Body of pancreas (tissue), 4 donors: ENCODE measurements around the gene FAM229A. TPM values are rescaled to one million over a fixed set of nuclear protein-coding genes. Genes with fewer than 3 reads are reported as not detected.
A peak's percentile ranks its signal among the peaks of the same experiment; 100 is the strongest.
"Not testable (repeated sequence)": the region's sequence is repeated elsewhere in the genome, so short reads cannot be mapped to it uniquely, and the experiment has no call there.

ENCODE experiments used
- ATAC-seq: fragments of 150-250 bp; one replicate; pipeline ENCODE4 v1.9.1; 2016
- DNase-seq, 4 donors: peaks; one replicate each; pipeline ENCODE4 v3.0.0-alpha.2; 2019
- H3K27ac ChIP-seq, 4 donors: fragments of 200-600 bp; sonication (generic); 1 replicate in 3 of 4; 2 replicates in 1 of 4; pipeline versions ENCODE4 v1.5.1 to v1.6.1; 2016 to 2019; ENCODE audit warnings: mild to moderate bottlenecking in 1 of 4, mixed read lengths in 1 of 4, moderate library complexity in 1 of 4
- H3K27me3 ChIP-seq, 2 donors: fragments of 200-600 bp; sonication (generic); one replicate each; pipeline ENCODE4 v1.6.0; 2016; ENCODE audit warnings: mild to moderate bottlenecking in 1 of 2
- H3K36me3 ChIP-seq, 2 donors: fragments of 200-600 bp; sonication (generic); replicated peaks in 1 of 2; 2 replicates each; pipeline ENCODE4 v1.5.1; 2016; ENCODE audit warnings: low read depth in 2 of 2; ENCODE audit not compliant: insufficient read depth in 1 of 2
- H3K4me1 ChIP-seq: fragments of 200-600 bp; sonication (generic); one replicate; pipeline ENCODE4 v1.6.0; 2016
- H3K4me3 ChIP-seq, 2 donors: fragments of 200-600 bp; sonication (generic); 1 replicate in 1 of 2; 2 replicates in 1 of 2; pipeline ENCODE4 v1.5.1; 2016 to 2019
- H3K9me3 ChIP-seq, 3 donors: fragments of 200-600 bp; sonication (generic); 1 replicate in 2 of 3; 2 replicates in 1 of 3; pipeline ENCODE4 v1.5.1; 2016
- CTCF ChIP-seq, 7 experiments: fragments of 450-650 bp in 4 of 7; fragments of 200-600 bp in 3 of 7; sonication (generic) in 3 of 7; IDR thresholded peaks; one replicate each; pipeline ENCODE4 v1.5.1; 2016 to 2019; ENCODE audit warnings: antibody characterized with exemption in 7 of 7
- POLR2A ChIP-seq, 3 donors: fragments of 450-650 bp; IDR thresholded peaks; one replicate each; pipeline ENCODE4 v1.6.1; 2016; ENCODE audit warnings: antibody characterized with exemption in 3 of 3, mild to moderate bottlenecking in 2 of 3
- WGBS, 2 donors: methylation state at CpG; one replicate each; pipeline ENCODE4 v1.1.5; 2017; 5-methylcytosine and 5-hydroxymethylcytosine counted together
- intact Hi-C: fragments of 100-400 bp; cut with DNase I; formaldehyde crosslinking; loops from one replicate; pipeline ENCODE4 v1.15.1; 2023
- total RNA-seq, 2 donors: library from RNA; depleted of rRNA; stranded (reverse); fragments of >200 nt; gene quantifications; one replicate each; pipeline ENCODE4 v1.1.0, GENCODE V29; 2016

Gene FAM229A
- total RNA-seq, 2 donors from 2014 or later = 3.6 to 15.6 TPM

DNA sequence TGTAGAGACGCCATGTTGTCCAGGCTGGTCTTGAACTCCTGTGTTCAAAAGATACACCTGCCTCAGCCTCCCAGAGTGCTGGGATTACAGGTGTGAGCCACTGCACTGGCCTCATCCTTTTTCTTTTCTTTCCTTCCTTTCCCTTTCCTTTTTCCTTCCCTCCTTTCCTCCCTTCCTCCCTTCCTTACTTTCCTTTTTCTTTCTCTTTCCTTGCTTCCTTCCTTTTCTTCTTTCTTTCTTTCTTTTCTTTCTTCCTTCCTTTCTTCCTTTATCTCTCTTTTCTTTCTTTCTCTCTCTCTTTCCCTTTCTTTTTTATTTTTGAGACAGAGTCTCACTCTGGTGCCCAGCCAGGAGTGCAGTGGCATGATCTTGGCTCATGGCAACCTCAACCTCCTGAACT, 5.8 kb downstream of the FAM229A start:
- intact Hi-C loops = no loop called here

DNA sequence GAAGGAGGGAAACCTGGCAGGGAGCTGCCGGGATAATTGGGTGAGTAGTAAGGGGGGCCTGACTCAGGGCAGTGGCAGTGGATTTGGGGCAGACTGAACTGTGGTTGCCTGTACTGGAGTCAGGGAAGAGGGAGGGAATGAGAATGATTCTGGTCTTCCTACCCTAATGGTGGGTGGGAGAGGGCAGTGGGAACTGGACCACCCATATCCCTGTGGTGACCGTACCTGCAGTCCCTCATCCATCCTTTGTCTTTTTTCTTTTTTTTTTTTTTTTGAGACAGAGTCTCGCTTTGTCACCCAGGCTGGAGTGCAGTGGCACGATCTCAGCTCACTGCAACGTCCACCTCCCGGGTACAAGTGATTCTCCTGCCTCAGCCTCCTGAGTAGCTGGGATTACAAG, 6.5 kb downstream of the FAM229A start:
- H3K9me3 ChIP-seq, H3K4me3 ChIP-seq, H3K36me3 ChIP-seq, intact Hi-C loops, H3K27me3 ChIP-seq, DNase-seq, ATAC-seq, H3K27ac ChIP-seq: not testable (repeated sequence)
- peaks cover 35% of the 10 kb centered on the region for H3K4me1 ChIP-seq
- WGBS, 2 donors = 90 to 93% methylated on average over 4 to 6 of the region's 6 CpGs

More for the DNA sequence above, 5.8 kb downstream of the FAM229A start:
- Histone ChIP-seq H3K36me3 (no peaks in the 10 kb centered on the region), H3K27me3 (no peaks in the 10 kb centered on the region), H3K27ac (no peak overlapping the region), H3K4me3 (no peak overlapping the region), H3K9me3 (no peaks in the 10 kb centered on the region), H3K4me1 (peaks cover 35% of the 10 kb centered on the region)
- TF ChIP-seq CTCF (IDR thresholded peaks at IDR 0.05) (no peak), POLR2A (IDR thresholded peaks at IDR 0.05) (no peak)
- ATAC-seq (no peak), DNase-seq (no peak)
- 100% methylated on average over 1 of the region's 1 CpG for WGBS, 2 donors

DNA sequence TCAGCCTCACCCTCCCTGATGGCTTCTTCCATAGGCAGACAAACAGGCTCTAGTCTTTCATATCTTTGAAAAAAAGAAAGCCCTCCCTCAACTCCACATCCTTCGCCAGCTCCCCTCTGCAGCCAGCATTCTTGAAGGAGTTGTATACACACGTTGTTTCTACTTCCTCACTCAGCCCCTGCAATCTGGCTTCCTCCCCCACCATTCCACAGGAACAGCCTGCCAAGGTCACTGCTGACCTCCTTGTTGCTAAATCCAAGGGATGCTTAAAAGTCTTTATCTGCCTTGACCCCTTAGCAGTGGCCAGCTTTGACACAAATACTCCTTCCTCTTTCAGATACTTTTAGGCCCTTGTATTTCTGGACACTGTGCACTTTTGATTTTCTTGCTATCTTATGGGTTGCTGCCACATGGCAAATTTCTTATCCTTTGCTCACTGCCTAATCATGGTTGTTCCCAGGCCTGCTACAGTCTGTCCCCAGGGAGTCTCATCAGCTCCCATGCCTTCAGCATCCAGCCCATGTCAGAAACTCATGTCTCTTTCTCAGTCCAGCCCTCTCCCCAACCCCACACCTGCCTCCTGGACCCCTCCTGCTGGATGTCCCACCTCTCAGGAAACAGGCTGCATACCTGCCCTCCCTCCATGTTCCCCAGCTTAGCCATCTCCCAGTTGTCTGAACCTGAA, 8.3 kb downstream of the FAM229A start:
- H3K4me3 ChIP-seq = no peak overlapping the region
- DNase-seq (peak in 3 of 4 donors; percentile 36 to 52 (median 42)), ATAC-seq (no peak)
- no peaks in the 10 kb centered on the region for H3K27me3 ChIP-seq
- TF ChIP-seq POLR2A (IDR thresholded peaks at IDR 0.05) = no peak
- TF ChIP-seq CTCF (IDR thresholded peaks at IDR 0.05) = no peak
- H3K27ac ChIP-seq = peak overlapping the region in 2 of 4 donors; percentile 18 to 96
- 46 to 48% methylated on average over 2 of the region's 2 CpGs for WGBS, 2 donors
- intact Hi-C loops = no loop called here
- no peaks in the 10 kb centered on the region for H3K9me3 ChIP-seq
- H3K4me1 ChIP-seq = peaks cover 37% of the 10 kb centered on the region
- H3K36me3 ChIP-seq = no peaks in the 10 kb centered on the region

- Histone ChIP-seq H3K36me3 (no peaks in the 10 kb centered on the region), H3K4me1 (peaks cover 37% of the 10 kb centered on the region), H3K4me3 (no peak overlapping the region), H3K9me3 (no peaks in the 10 kb centered on the region), H3K27ac (peak overlapping the region in 2 of 4 donors; percentile 18 to 96), H3K27me3 (no peaks in the 10 kb centered on the region)
- intact Hi-C loops = no loop called here
- WGBS, 2 donors = 70 to 91% methylated on average over 1 to 2 of the region's 2 CpGs
- no peak for TF ChIP-seq CTCF (IDR thresholded peaks at IDR 0.05)
- TF ChIP-seq POLR2A (IDR thresholded peaks at IDR 0.05) = no peak
- ATAC-seq (no peak), DNase-seq (no peak)
Observed at GRCh38 chr1:32353431-32353830, 8.9 kb downstream of the FAM229A start.

- no peak for DNase-seq
- ATAC-seq = no peak
- Histone ChIP-seq H3K4me1 (peaks cover 37% of the 10 kb centered on the region), H3K4me3 (no peak overlapping the region), H3K27me3 (no peaks in the 10 kb centered on the region), H3K9me3 (no peaks in the 10 kb centered on the region), H3K27ac (peak overlapping the region in 2 of 4 donors; percentile 18 to 96), H3K36me3 (no peaks in the 10 kb centered on the region)
- 54 to 78% methylated on average over 2 of the region's 2 CpGs for WGBS, 2 donors
- TF ChIP-seq CTCF (IDR thresholded peaks at IDR 0.05) (no peak), POLR2A (IDR thresholded peaks at IDR 0.05) (no peak)
- intact Hi-C loops = no loop called here
Observed at GRCh38 chr1:32352831-32353383, 9.4 kb downstream of the FAM229A start.
